Measurements from ENCODE around the gene EXOC6B.

DNA sequence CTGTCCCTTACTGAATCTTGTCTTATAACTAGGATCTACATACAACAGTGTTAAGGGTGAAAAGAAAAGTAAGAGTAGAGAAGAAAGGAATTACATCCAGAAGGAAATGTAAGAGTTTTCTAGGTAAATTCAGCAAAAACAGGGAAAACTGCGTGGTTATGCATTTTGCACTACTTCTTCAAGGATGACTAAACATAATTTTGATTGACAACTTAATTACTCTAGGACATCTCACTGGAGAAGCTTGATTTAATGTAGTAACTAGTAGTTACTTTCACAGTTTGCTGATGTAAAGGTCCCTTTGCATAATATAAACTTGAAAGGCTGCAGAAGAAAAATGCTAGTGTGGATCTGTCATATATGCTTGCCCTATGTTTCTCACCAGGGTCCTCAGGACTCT, 464.8 kb downstream of the EXOC6B start:
- TF ChIP-seq, protein P1, sequence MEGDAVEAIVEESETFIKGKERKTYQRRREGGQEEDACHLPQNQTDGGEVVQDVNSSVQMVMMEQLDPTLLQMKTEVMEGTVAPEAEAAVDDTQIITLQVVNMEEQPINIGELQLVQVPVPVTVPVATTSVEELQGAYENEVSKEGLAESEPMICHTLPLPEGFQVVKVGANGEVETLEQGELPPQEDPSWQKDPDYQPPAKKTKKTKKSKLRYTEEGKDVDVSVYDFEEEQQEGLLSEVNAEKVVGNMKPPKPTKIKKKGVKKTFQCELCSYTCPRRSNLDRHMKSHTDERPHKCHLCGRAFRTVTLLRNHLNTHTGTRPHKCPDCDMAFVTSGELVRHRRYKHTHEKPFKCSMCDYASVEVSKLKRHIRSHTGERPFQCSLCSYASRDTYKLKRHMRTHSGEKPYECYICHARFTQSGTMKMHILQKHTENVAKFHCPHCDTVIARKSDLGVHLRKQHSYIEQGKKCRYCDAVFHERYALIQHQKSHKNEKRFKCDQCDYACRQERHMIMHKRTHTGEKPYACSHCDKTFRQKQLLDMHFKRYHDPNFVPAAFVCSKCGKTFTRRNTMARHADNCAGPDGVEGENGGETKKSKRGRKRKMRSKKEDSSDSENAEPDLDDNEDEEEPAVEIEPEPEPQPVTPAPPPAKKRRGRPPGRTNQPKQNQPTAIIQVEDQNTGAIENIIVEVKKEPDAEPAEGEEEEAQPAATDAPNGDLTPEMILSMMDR (IDR thresholded peaks at IDR 0.05), result no peak
- TF ChIP-seq POLR2A (IDR thresholded peaks at IDR 0.05), result no peak
